Stimulated activated CD8-positive, alpha-beta memory T cell treated with anti-CD3 and anti-CD28 coated beads, Interleukin-4, amount 100 ng/mL, for 4 hours (primary cell): ENCODE results near the gene ANO8.
A peak's percentile ranks its signal among the peaks of the same experiment; 100 is the strongest.

ENCODE experiments used
- DNase-seq, 2 donors: peaks; one replicate each; pipeline ENCODE4 v3.0.0-alpha.2; 2020; ENCODE audit warnings: low read depth in 2 of 2, low spot score in 1 of 2

The ANO8 gene

DNA sequence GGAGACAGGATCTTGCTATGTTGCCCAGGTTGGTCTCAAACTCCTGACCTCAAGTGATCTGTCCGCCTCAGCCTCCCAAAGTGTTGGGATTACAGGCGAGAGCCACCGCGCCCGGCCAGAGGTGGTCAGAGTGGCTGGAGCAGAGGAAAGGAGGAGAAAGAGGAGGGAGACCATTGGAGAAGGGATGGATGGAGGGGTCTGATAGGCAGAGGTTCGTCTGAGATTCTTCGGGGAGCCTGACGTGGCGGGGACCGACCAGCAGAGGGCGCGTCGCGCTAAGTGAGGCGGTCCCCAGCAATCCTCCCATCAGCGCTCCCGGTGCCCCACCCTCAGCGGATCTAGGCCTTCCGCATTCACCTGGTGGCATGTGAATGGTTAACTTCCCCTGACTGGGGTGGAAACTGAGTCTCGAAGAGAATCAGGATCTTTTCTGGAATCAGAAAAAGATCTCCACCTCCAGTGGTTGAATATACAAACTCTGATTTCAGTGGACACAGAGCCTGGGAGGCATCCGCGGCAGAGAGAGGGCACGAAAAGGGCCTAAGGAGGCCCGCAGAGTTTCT, 11.5 kb upstream of the ANO8 start:
- DNase-seq = peak; percentile 46 to 65

DNA sequence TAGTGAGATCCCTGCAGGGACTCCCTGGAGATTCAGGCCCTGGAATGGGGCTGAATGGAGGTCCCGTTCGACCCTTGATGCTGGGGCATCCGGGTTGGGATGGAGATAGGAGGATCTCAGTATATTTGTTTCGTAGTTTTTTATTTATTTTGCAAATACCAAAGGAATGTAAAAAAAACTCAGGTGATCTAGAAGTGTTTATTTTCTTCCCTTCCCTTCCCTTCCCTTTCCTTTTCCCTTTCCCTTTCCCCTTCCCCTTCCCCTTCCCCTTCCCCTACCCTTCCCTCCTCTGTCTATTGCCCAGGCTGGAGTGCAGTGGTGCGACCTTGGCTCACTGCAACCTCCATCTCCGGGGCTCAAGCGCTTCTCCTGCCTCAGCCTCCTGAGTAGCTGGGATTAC, 7.2 kb upstream of the ANO8 start:
- no peak for DNase-seq

- no peak for DNase-seq
These were observed 6.7 kb upstream of the ANO8 start for GRCh38 chr19:17341386-17341785.

DNA sequence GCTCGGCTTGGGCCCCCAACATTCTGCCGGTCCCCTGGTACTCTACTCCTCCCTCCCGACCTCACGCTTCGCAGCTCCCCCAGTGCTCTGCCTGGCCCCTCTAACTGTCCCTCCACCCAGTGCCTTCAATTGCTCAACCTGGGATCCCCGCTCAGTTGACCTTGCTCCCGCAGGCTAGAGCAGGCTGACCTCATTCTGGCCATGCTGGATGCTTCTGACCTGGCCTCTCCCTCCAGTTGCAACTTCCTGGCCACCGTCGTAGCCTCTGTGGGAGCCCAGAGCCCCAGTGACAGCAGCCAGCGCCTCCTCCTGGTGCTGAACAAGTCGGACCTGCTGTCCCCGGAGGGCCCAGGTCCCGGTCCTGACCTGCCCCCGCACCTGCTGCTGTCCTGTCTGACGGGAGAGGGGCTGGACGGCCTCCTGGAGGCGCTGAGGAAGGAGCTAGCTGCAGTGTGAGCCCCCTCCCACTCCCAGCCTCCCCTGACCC, 6.3 kb upstream of the ANO8 start:
- DNase-seq = no peak

- no peak for DNase-seq
These were observed 5.7 kb upstream of the ANO8 start for GRCh38 chr19:17340302-17340870.

- no peak for DNase-seq
These were observed 4.6 kb upstream of the ANO8 start for GRCh38 chr19:17339088-17339741.

GRCh38 chr19:17338433-17339078, 3.9 kb upstream of the ANO8 start:
- no peak for DNase-seq

- DNase-seq = no peak
These were observed 3.2 kb upstream of the ANO8 start for GRCh38 chr19:17337675-17338432.

GRCh38 chr19:17336872-17337674, 2.4 kb upstream of the ANO8 start, which contains the start of gene GTPBP3:
Gene GTPBP3, plus strand, starts transcription at chr19:17337553. Its CDS starts 59 bp downstream, at chr19:17337612.
- DNase-seq = peak; percentile 89 to 96

GRCh38 chr19:17335575-17335974, 920 bp upstream of the ANO8 start:
- no peak for DNase-seq

GRCh38 chr19:17333611-17334413, 843 bp downstream of the ANO8 start:
- peak; percentile 46 to 67 for DNase-seq

DNA sequence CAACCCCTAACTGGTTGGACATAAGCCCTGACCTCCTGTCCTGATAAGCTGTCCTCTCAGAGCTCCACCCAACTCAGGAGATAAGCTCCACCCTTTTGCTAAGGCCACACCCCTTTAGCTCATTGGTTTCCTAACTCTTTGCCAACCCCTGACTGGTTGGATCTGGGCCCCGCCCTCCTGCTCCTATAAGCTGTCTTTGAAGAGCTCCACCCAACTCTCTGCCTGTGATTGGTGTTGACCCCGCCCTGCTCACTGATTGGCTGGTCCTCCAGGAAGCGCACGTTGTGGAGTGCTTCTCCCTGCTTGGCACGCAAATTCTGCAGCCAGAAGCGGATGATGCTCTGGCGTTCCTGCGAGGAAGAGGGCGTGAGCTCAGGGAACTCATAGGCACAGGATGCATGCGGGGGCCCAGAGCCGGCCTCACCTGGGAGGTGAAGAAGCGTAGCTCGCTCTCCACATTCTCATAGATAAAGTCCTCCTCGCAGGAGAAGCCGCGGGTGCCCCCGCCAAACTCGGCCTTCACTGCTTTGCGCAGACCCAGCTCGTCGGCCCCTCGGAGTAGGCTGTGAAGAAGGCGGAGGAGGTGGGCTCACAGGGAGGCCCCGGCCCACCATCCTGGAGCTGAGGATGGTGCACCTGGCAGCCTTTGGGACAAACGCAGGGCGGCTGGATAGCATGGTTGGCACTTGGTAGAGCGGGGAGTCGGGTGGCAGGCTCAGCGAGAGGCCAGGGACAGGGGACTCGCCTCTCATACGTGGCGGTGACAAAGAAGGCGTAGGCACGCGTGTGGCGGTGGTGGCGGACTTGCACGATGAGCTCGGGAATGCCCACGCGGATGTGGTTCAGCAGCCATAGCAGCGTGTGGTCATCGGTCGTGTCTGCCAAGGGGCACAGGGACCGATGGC, 1.7 kb downstream of the ANO8 start:
- DNase-seq = no peak

DNA sequence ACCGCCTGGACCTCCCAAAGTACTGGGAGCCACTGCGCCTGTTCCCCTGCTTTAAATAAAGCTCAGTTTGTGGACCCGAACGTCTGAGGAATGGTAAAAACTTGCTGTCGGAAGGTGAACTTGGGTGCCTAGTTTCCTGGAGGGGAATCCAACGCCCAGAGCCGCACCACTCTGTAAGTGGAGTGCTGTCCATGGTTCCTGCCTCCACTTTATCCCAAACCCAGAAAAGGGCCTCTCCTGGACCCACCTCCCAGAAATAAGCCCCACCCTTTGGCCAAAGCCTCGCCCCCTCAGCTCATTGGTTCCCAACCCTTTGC, 2.3 kb downstream of the ANO8 start:
- no peak for DNase-seq

DNA sequence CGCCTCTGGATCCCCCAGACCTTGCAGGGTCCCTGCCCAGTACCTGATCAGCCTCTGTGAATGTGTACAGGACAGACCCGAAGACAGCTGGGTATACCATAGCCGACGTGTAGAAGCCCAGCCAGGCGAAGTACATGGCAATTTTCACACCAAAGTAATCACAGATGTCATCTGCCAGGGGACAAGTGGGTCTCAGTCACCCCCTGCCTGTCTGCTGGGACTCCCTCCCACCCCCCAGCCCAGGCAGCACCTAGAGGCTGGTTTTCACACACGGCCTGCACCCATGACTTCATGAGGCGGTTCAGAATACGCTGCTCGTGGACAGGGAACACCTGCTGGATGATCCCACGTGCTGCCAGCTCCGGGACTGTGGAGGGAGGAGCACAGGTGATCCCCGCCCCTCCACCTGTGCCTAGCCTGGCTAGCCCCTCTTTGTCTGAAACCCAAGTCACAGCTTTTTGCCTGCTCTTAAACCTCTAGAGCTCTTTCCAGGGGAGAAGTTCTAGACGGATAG, 3.6 kb downstream of the ANO8 start:
- DNase-seq = no peak

DNA sequence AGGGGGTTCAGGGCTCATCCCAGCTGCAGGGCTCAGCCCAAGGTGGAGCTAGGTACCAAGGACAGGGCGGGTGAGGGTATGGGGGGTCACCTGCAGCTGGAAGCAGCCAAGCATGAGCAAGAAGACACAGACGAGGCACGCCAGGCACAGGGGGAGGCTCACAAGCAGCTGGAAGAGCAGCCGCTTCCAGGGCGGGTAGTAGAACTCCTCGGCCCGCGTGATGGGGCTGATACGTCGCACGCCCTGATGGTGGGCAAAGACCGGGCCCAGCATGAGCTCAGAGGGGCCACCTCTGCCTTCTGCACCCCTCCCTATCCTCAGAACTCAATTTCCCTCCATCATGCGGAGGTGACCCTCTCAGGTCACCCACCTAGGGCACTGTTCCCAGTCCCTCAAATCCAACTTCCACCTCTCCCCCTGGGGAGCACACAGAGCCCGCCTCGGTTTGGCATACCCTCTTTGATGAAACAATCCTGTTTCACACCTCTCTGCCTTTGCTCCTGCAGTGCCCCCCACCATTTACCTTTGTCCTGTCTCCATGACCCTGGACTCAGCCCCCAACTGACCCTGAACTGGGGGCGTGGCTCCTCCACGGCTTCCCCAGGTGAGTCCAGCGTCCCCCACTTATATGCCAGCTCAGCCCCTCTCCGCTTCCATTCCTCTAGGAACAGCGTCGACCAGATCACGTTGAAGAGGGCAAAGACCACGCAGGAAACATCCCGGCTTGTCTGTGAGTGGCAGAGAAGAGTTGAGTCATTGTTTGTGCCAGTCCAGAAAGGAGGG, 4.2 kb downstream of the ANO8 start:
- DNase-seq = no peak

- DNase-seq = no peak
These were observed 5.0 kb downstream of the ANO8 start for GRCh38 chr19:17329366-17330261.
